H1 (cell line): ENCODE data around the gene SHOC1. TPM values are rescaled to one million over a fixed set of nuclear protein-coding genes. Genes with fewer than 3 reads are reported as not detected.

ENCODE experiments used
- polyA plus RNA-seq, 7 experiments: library from polyadenylated mRNA; depleted of rRNA in 3 of 7; stranded (reverse) in 5 of 7; unstranded in 2 of 7; fragments of >200 nt in 5 of 7; fragments of 200-250 nt in 2 of 7; gene quantifications; 1 replicate in 5 of 7; 2 replicates in 1 of 7; 4 replicates in 1 of 7; pipeline versions ENCODE4 v1.2.1 to v1.2.3, GENCODE V29; 2011 to 2013; ENCODE audit warnings: missing spikeins in 2 of 7, mixed read lengths in 2 of 7
- small RNA-seq: library from polyadenylated mRNA; stranded (forward); fragments of <200 nt; extraction: miRNeasy Mini kit (QIAGEN cat#:217004); gene quantifications from one replicate; pipeline ENCODE3, GENCODE V24; 2013; ENCODE audit not compliant: insufficient read depth
- total RNA-seq: library from RNA; stranded (reverse); fragmentation: NEBNext Ultra II Directional; extraction: Animal tissue kit (Norgen Biotek cat#: 25700); gene quantifications from 2 replicates; pipeline ENCODE4 v1.2.1, GENCODE V29; 2021

SHOC1 gene
- total and polyA plus RNA-seq, 2 of the 8 experiments (the other 6 are each of a cell fraction or from before 2014, with no cell fraction given): not detected

Small RNAs within 50 kb of the gene (small RNA-seq; reads per million reads assigned to genes)
- not detected for gene RNU6-1013P

Other genes starting within 250 kb of the SHOC1 start
- 28.5 and 29.3 TPM in 2 replicates for gene PTGR1, start 195.3 kb downstream of the SHOC1 start, total RNA-seq
- 12.4 and 16.9 TPM in 2 replicates for gene PTGR1, start 195.3 kb downstream of the SHOC1 start, polyA plus RNA-seq (2011; rRNA removed)
- 6.2 and 6.6 TPM in 2 replicates for gene DNAJC25, start 163.6 kb downstream of the SHOC1 start, total RNA-seq
- 2.5 and 2.7 TPM in 2 replicates for gene DNAJC25, start 163.6 kb downstream of the SHOC1 start, polyA plus RNA-seq (2011; rRNA removed)
- gene GNG10, start 133.3 kb downstream of the SHOC1 start, total RNA-seq: 28.5 and 30.5 TPM in 2 replicates
- 17.7 and 24.7 TPM in 2 replicates for gene GNG10, start 133.3 kb downstream of the SHOC1 start, polyA plus RNA-seq (2011; rRNA removed)
- gene UGCG, start 101.9 kb upstream of the SHOC1 start, total RNA-seq: 31.4 and 34.0 TPM in 2 replicates
- 7.3 and 14.9 TPM in 2 replicates for gene UGCG, start 101.9 kb upstream of the SHOC1 start, polyA plus RNA-seq (2011; rRNA removed)